Central memory CD8-positive, alpha-beta T cell (primary cell): Measurements from ENCODE around the gene NDOR1.

Experiments used
- ATAC-seq: fragments of 150-1000 bp; cut with Tn5 transposase; replicated peaks from 2 replicates; pipeline ENCODE4 v1.10.0; 2022; ENCODE audit warnings: mild to moderate bottlenecking, moderate FRiP score, moderate number of reproducible peaks; ENCODE audit not compliant: poor library complexity, severe bottlenecking; ENCODE audit errors: extremely low read depth
- DNase-seq, 2 donors: peaks; one replicate each; pipeline ENCODE4 v3.0.0; 2021; ENCODE audit warnings: low spot score in 2 of 2
- H3K27ac Mint-ChIP-seq: one replicate; pipeline ENCODE4 v1.8.0; 2022; ENCODE audit warnings: low read depth, mild to moderate bottlenecking, moderate library complexity, mixed read lengths
- H3K27me3 Mint-ChIP-seq: one replicate; pipeline ENCODE4 v1.8.0; 2022; ENCODE audit warnings: mixed read lengths
- H3K36me3 Mint-ChIP-seq: one replicate; pipeline ENCODE4 v1.8.0; 2022; ENCODE audit warnings: mild to moderate bottlenecking, moderate library complexity, mixed read lengths; ENCODE audit not compliant: insufficient read depth
- H3K4me1 Mint-ChIP-seq: one replicate; pipeline ENCODE4 v1.8.0; 2022; ENCODE audit warnings: mixed read lengths
- H3K4me3 Mint-ChIP-seq: one replicate; pipeline ENCODE4 v1.8.0; 2022; ENCODE audit warnings: mild to moderate bottlenecking, moderate library complexity, mixed read lengths
- H3K9me3 Mint-ChIP-seq: one replicate; pipeline ENCODE4 v1.8.0; 2022; ENCODE audit warnings: mixed read lengths

Gene NDOR1

DNA sequence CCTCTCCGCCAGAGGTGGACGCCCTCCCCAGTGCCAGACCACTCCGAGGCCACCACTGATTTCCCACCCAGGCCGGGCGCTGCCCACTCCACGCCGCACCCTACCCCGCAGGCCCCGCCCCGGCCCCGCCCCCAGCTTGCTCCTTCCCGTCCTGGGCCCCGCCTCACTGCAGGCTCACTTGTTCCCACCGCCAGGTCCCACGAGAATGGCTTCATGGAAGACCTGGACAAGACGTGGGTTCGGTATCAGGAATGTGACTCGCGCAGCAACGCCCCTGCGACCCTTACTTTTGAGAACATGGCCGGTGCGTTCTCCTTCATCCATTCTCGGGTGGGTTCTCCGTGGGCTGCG, 42.2 kb upstream of the NDOR1 start:
- H3K9me3 Mint-ChIP-seq = no peaks in the 10 kb centered on the region
- H3K27ac Mint-ChIP-seq = no peak overlapping the region
- ATAC-seq (no peak), DNase-seq (no peak)
- H3K4me3 Mint-ChIP-seq = no peak overlapping the region
- H3K4me1 Mint-ChIP-seq = peaks cover 9% of the 10 kb centered on the region
- H3K36me3 Mint-ChIP-seq = peaks cover 8% of the 10 kb centered on the region
- peaks cover 48% of the 10 kb centered on the region for H3K27me3 Mint-ChIP-seq

DNA sequence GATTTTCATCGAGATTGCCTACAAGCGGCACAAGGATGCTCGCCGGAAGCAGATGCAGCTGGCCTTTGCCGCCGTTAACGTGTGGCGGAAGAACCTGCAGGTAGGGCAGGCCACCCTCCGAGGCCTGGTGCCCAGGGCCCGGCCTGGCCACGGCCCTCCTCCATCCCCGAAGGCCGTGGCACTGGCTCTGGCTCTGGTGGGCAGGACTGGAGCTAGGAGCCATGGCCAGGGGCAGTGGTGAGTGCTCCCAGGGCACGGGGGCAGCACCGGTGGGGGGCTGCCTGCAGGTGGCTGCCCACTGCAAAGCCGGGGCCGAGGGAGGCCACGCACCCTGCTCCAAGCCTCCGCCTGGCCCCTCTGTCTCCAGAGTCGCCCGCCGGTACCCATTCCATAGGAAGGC, 41.7 kb upstream of the NDOR1 start:
- H3K27me3 Mint-ChIP-seq = peaks cover 43% of the 10 kb centered on the region
- ATAC-seq = no peak
- H3K27ac Mint-ChIP-seq = no peak overlapping the region

DNA sequence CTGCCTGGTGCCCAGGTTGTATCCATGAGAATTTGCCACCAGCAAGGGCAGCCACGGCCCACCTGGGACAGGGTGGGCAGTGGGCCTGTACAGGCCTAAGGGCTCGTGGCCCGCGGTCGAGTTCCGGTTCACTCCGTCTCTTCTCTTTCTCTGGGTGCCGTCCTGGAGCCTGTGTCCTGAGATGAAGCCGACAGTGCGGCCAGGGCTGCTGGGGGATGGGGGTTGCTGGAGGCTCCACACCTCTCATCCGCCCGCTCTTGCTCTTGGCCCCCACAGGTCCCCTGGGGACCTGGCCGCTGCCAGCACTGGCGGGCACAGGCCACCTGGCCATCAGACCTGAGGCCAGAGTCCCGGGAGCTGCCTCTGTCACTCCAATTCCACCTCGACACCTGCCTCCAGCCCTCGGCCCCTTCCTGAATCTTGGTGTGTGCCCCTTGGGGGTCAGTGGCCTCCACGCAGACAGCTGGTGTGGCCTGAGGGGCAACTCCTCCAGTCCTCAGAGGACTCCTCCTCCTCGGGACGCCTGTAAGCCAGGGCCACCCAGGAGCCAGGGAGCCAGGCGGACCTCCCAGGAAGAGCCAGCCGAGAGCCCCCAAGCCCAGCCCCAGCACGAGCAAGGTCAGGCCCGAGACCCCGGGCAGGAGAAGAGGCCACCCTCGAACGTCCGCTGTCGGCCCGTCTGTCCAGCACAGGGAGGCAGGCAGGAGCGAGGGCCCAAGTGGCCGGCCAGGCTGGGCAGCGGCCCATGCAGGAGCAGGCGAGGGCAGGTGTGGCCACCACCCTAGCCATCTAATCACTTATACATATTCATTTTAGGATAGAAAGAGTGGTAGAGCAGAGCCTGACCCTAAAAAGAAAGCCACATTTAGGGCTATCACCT, 40.9 kb upstream of the NDOR1 start:
- DNase-seq (no peak), ATAC-seq (no peak)
- no peaks in the 10 kb centered on the region for H3K9me3 Mint-ChIP-seq
- H3K27me3 Mint-ChIP-seq = peaks cover 35% of the 10 kb centered on the region
- peaks cover 8% of the 10 kb centered on the region for H3K36me3 Mint-ChIP-seq
- H3K4me3 Mint-ChIP-seq = no peak overlapping the region
- H3K27ac Mint-ChIP-seq = no peak overlapping the region
- H3K4me1 Mint-ChIP-seq = peaks cover 3% of the 10 kb centered on the region

More for the DNA sequence above, 41.7 kb upstream of the NDOR1 start:
- Mint-ChIP-seq H3K4me3 (no peak overlapping the region), H3K9me3 (no peaks in the 10 kb centered on the region), H3K36me3 (peaks cover 8% of the 10 kb centered on the region), H3K4me1 (peaks cover 8% of the 10 kb centered on the region)
- DNase-seq = no peak

DNA sequence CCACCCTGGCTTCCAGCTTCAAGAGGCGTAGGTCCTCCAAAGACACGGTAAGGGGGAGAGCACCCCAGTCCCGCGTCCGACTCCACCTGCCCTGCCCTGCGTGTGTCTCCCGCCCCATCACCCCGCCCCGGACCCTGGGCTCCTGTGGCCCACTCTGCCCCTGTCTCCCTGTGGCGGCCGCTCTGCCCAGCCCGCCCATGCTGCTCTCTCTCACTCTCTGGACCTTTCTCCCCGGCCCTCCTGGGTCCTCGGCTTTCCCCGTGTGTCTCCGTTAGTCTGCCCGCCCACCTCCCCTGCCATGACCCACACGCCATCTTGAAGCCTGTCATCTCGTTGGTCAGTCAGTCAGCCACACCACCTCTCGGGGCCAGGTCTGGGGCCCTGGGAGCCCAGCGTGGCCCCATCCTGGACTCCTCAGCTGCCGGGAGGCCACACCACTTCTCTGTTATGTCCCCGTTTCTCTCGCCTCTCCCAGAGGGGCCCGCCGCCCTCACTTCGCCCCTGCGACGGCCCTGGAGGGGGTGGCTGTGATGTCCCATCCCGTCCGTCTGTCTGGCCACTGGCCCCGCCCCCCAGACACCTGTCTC, 40.2 kb upstream of the NDOR1 start:
- DNase-seq = no peak
- H3K9me3 Mint-ChIP-seq = no peaks in the 10 kb centered on the region
- no peak overlapping the region for H3K4me3 Mint-ChIP-seq
- peaks cover 3% of the 10 kb centered on the region for H3K4me1 Mint-ChIP-seq
- peaks cover 33% of the 10 kb centered on the region for H3K27me3 Mint-ChIP-seq
- no peak overlapping the region for H3K27ac Mint-ChIP-seq
- no peak for ATAC-seq
- peaks cover 10% of the 10 kb centered on the region for H3K36me3 Mint-ChIP-seq

DNA sequence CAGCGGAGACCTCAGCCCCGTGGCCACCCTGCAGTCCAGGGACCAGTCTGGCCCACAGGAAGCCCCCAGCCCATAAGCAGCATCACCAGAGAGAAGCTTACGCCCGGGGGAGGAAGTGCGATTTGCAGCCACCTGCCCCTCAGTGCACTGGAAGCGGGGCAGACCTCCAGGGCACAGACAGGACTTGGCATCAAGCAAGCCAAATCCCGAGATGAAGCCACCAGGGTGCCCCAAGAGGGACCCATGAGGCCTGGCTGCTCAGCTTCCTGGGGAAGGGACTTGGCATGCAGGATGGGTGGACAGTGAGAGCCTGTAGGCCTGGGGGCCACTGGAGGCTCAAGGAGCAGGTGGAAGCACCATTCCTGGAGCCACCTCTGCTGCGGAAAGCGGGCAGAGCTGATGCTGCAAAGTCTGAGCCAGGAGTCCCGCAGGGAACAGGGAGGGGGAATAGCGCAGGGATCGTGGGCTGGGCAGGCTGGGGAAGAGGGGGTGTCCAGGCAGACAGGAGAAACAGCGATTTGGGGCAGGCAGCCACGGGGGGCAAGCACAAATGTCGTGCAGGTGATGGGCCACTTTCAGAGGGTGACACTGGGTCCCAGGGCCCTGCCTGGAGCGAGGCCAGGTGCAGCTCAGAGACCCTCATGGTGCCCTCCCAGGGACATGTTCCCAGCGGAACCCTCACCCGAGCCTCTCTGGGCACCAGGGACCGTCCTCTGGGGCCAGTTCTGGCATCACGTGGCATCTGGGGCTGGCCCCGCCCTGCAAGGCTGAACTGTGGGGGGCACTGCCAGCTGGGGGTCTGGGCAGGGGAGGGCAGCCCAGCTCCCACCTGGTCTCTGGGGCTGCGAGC, 38.9 kb upstream of the NDOR1 start:
- ATAC-seq = no peak
- no peak for DNase-seq
- Mint-ChIP-seq H3K36me3 (peaks cover 8% of the 10 kb centered on the region), H3K4me1 (peaks cover 3% of the 10 kb centered on the region), H3K27me3 (peaks cover 38% of the 10 kb centered on the region), H3K4me3 (peak overlapping the region; percentile 27), H3K9me3 (no peaks in the 10 kb centered on the region), H3K27ac (no peak overlapping the region)

DNA sequence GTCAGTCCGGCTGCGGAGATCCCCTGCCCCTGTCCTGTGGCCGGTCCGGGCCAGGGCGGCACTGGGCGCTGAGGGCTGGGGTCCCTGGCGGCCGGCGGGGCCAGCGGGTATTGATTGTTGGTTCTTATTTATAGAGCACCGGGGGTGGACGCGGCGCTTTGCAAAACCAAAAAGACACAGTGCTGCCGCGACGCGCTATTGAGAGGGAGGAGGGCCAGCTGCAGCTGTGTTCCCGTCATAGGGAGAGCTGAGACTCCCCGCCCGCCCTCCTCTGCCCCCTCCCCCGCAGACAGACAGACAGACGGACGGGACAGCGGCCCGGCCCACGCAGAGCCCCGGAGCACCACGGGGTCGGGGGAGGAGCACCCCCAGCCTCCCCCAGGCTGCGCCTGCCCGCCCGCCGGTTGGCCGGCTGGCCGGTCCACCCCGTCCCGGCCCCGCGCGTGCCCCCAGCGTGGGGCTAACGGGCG, 38.2 kb upstream of the NDOR1 start:
- H3K9me3 Mint-ChIP-seq = no peaks in the 10 kb centered on the region
- peak overlapping the region; percentile 6 for H3K4me3 Mint-ChIP-seq

DNA sequence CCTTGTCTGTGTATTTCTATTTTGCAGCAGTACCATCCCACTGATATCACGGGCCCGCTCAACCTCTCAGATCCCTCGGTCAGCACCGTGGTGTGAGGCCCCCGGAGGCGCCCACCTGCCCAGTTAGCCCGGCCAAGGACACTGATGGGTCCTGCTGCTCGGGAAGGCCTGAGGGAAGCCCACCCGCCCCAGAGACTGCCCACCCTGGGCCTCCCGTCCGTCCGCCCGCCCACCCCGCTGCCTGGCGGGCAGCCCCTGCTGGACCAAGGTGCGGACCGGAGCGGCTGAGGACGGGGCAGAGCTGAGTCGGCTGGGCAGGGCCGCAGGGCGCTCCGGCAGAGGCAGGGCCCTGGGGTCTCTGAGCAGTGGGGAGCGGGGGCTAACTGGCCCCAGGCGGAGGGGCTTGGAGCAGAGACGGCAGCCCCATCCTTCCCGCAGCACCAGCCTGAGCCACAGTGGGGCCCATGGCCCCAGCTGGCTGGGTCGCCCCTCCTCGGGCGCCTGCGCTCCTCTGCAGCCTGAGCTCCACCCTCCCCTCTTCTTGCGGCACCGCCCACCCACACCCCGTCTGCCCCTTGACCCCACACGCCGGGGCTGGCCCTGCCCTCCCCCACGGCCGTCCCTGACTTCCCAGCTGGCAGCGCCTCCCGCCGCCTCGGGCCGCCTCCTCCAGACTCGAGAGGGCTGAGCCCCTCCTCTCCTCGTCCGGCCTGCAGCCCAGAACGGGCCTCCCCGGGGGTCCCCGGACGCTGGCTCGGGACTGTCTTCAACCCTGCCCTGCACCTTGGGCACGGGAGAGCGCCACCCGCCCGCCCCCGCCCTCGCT, 37.5 kb upstream of the NDOR1 start:
- peak overlapping the region; percentile 6 for H3K4me3 Mint-ChIP-seq
- H3K4me1 Mint-ChIP-seq = peaks cover 3% of the 10 kb centered on the region
- peaks cover 8% of the 10 kb centered on the region for H3K36me3 Mint-ChIP-seq
- H3K9me3 Mint-ChIP-seq = no peaks in the 10 kb centered on the region
- no peak overlapping the region for H3K27ac Mint-ChIP-seq
- no peak for DNase-seq
- ATAC-seq = no peak
- peaks cover 38% of the 10 kb centered on the region for H3K27me3 Mint-ChIP-seq

More for the DNA sequence above, 38.2 kb upstream of the NDOR1 start:
- peaks cover 8% of the 10 kb centered on the region for H3K36me3 Mint-ChIP-seq
- no peak for DNase-seq
- no peak for ATAC-seq
- peaks cover 3% of the 10 kb centered on the region for H3K4me1 Mint-ChIP-seq
- peaks cover 38% of the 10 kb centered on the region for H3K27me3 Mint-ChIP-seq
- H3K27ac Mint-ChIP-seq = no peak overlapping the region

DNA sequence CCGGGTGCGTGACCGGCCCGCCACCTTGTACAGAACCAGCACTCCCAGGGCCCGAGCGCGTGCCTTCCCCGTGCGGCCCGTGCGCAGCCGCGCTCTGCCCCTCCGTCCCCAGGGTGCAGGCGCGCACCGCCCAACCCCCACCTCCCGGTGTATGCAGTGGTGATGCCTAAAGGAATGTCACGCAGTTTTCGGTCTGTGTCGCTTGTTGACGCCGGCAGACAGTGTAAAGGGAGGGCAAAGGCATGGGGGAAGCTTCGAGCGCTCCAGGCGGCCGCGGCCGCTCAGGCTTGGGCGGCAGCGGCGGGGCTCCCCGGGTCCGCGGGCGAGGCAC, 37.0 kb upstream of the NDOR1 start:
- DNase-seq (no peak), ATAC-seq (no peak)
- peaks cover 38% of the 10 kb centered on the region for H3K27me3 Mint-ChIP-seq
- peak overlapping the region; percentile 37 for H3K4me3 Mint-ChIP-seq
- peaks cover 3% of the 10 kb centered on the region for H3K4me1 Mint-ChIP-seq
- no peak overlapping the region for H3K27ac Mint-ChIP-seq
- peaks cover 6% of the 10 kb centered on the region for H3K36me3 Mint-ChIP-seq
- H3K9me3 Mint-ChIP-seq = no peaks in the 10 kb centered on the region

DNA sequence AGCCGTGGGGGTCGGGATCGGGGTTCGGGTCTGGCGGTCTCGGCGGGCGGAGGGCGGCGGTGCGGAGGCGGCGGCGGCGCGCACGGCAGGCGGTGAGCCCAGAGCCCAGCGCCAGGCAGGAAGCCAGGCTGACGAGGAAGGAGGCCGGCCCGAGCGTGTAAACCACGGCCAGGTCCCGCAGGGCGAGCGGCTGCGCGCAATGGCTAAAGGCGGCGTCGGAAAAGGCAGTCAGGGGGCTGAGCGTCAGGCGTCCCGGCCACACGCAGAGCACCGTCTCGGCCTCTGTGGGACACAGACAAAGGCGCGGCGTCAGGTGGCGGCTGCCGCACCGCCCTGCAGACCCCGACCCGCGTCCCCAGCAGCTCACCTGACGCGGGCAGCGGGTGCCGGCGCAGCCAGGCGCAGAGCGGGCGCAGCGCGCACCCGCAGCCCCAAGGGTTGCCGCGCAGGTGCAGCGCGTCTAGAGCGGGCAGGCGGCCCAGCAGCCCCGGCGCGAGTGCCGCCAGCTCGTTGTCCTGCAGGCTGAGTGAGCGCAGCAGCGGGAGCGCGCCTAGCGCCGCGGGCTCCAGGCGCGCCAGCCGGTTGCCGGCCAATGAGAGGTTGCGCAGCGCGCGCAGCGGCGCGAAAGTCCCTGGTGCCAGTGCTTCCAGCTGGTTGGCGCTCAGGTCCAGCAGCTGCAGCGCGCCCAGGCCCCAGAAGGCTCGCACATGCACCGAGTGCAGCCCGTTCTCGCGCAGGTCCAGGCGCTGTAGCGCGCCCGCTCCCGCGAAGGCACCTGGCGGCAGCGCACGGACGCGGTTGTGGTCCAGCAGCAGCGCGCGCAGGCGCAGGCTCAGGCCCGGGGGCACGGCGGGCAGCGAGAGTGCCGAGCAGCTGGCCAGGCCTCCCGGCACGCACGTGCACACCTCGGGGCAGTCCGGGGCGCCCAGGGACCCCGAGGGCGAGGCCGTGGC, 36.3 kb upstream of the NDOR1 start:
- H3K27me3 Mint-ChIP-seq = peaks cover 38% of the 10 kb centered on the region
- H3K4me3 Mint-ChIP-seq = peak overlapping the region; percentile 37
- no peaks in the 10 kb centered on the region for H3K9me3 Mint-ChIP-seq
- no peak overlapping the region for H3K27ac Mint-ChIP-seq
- H3K4me1 Mint-ChIP-seq = peaks cover 3% of the 10 kb centered on the region
- DNase-seq = no peak
- H3K36me3 Mint-ChIP-seq = peaks cover 5% of the 10 kb centered on the region
- ATAC-seq = peak; percentile 14

DNA sequence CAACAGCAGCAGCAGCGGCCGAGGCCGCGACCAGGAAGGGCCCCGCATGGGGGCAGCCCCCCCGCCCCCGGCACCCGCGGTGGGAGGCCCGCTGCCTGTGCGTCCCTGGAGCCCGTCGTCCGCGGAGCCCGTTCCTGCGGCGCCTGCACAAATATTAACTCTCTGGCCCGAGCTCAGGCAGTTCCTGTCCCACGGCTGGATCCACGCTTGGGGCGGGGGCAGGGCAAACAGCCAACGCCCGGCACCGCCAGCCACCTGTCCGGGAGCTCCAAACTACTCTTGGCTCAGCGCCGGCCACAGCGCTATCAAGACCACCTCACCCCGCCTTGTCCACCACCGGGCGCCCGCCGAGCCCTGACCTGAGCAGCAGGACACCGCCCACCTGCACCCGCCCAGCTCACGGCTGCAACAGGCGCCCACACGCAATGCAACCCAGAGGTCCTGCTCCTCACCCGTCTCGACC, 35.6 kb upstream of the NDOR1 start, which contains the start of gene LRRC26:
Gene LRRC26 (minus strand): TSS at position 156 of the 463 bp plus-strand sequence. CDS start 108 bp downstream, at position 48.
- Mint-ChIP-seq H3K9me3 (no peaks in the 10 kb centered on the region), H3K27me3 (peaks cover 30% of the 10 kb centered on the region)

DNA sequence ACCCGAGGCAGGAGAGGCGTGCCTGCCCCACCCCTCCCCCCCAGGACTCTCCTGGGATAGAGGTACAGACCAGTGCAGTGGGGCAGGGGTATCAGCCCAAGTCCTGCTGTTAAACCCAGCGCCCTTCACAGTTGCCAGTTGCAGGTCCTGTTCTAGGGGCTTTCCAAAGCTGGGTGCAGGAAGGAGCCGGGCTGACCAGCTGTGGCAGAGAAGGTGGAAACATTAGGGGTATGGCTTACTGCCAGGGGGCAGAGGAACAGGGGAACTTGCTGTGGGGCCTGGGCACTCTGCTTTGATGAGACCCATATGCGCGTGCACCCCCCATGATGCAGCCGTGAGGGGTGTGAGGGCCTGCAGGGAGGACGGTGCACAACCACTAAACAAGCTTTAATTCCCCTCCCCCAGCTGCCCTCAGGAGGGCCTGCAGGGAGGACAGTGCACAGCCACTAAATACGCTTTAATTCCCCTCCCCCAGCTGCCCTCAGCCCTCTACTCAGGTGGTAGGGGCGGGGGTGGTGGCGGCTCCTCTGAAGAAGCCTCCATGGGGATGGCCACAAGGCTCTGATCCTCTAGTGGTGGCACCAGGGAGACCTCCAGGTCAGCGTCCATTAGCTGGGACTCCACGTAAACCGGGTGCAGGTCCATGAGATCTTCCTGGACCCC, 34.9 kb upstream of the NDOR1 start:
- no peak overlapping the region for H3K4me3 Mint-ChIP-seq
- H3K4me1 Mint-ChIP-seq = peaks cover 3% of the 10 kb centered on the region
- no peaks in the 10 kb centered on the region for H3K9me3 Mint-ChIP-seq
- no peak for ATAC-seq
- peaks cover 24% of the 10 kb centered on the region for H3K27me3 Mint-ChIP-seq
- no peak overlapping the region for H3K27ac Mint-ChIP-seq
- peaks cover 5% of the 10 kb centered on the region for H3K36me3 Mint-ChIP-seq
- no peak for DNase-seq

More for the DNA sequence above, 35.6 kb upstream of the NDOR1 start, which contains the start of gene LRRC26:
- Mint-ChIP-seq H3K4me3 (peak within 1 kb of the TSS; percentile 37), H3K27ac (no peak within 1 kb of the TSS), H3K36me3 (peaks cover 5% of the 10 kb centered on the region), H3K4me1 (peaks cover 3% of the 10 kb centered on the region)
- ATAC-seq (no peak), DNase-seq (no peak)
